GM21423 (cell line): Measurements from ENCODE around the gene SKIDA1.

Experiments
- ATAC-seq: cut with Tn5 transposase; IDR thresholded peaks from one replicate; pipeline ENCODE4 v1.9.1; 2021; ENCODE audit warnings: mild to moderate bottlenecking, moderate library complexity; ENCODE audit not compliant: unreplicated experiment

Gene SKIDA1

DNA sequence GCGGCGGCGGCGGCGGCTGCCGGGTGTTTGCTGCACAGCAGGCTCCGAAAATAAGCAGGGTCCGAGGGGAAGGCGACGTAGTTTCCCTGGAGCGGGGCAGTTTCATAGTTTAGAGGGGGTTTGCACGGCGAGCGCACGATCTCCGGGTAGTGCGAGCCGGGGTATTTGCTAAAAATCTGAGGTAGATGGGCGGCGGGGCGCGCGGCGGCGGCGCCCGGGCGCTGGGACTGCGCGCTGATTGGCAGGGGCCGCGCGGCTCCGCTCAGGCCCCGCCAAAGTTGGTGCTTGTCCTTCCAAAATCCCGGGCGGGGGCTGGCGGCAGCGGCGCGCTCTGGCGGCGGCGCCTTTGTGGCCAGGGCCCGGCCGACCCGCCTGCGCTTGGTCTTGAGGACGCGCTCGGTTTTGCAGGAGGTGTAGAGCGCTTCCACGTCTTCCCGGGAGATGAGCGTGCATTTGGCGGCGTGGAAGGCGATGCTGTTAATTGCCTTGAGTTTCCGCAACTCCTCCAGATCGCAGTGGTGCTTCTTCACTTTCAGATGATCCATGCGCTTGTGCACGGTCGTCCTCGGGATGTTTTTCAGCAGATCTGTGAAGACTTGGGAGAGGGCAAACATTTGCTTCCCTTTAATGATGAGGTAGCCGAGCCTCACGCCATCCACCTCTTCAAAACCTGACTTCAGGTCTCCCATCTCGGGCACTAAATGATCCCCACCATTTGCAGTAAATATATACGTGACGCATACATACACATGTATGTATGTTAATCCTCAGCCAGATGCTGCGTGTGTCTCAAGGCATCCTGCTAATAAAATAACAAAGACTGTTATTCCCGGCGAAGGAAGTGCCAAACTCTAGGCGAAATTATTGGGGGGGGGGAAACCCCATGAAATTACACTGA, 8.1 kb downstream of the SKIDA1 start:
- ATAC-seq, result peak; percentile 42

DNA sequence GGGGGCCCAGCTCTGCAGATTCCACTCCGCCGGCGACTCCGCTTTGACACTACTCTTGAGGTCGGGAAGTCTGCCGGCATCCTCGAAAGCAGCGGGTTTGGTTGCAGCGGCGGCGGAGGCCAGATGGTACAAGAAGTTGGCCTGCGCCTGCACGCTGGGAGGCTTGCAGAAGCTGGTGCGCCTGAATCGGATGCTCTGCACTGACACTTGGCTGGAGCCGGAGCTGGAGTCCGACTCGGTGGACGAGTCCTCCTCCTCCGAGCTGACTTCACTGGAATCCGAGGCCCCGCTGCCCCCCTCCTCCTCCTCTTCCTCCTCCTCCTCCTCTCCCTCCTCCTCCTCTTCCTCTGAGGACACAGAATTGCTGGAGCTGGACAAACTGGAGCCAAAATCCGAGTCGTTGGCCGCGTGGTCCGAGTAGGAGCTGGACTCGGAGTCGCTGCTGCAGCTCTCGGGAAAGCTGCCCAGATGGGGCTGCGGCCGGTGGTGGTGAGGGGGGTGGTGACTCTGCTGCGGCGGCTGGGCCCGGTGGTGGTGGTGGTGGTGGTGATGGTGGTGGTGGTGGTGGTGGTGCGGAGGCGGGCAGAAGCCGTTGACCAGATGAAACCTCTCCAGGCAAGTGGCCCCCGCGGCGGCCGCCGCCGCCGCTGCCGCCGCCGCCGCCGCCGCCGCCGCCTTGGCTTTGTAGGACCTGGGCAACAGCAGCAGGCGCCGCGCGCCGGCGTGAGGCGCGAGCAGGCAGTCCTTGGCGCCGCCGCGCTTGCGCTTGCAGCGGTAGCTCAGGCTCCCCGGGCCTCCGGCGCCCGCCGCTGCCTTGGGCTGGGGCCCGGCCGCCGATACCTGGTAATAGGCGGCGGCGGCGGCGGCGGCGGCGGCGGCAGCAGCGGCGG, 9.0 kb downstream of the SKIDA1 start:
- peak; percentile 57 for ATAC-seq

DNA sequence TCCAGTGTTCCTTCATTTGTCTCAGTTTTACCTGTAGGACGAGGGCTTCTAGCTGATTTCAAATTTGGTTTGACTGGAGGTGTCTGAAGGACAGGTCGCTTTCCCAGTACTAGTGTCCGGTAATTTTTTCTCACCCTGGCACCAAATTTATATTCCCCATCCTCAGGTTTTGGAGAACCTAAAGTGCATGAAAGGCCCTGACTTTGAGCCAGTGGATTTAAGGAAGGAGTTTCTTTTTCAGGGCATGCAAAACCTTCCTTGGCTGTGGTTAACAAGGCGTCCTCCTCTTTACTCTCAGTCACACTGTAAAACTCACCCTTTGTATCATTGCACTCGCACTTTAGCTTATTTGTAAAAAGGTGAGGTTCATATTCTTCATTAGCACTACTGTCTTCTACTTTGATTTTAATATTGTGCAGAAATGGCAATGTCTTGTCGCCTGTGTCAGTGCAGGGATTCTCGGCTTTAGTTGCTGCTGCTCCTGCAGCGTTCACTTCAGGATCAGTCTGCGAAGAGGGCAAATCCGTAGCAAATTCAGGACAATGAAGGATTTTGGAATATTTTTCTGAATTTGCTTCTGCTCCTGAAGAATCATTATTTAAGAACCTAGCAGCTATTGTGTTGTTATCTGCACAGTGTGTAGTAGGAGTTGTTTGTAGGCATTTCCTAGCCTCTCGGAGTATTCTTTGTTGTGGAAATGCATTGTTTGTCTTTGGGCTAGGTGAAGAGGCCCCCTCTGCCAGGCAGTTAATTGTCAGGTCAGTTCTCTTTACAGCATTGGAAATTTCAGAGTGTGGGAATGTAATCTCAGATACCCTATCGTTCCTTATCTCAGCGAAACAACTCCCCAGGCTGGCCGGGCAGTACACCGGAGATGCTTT, 9.9 kb downstream of the SKIDA1 start:
- ATAC-seq, result no peak

DNA sequence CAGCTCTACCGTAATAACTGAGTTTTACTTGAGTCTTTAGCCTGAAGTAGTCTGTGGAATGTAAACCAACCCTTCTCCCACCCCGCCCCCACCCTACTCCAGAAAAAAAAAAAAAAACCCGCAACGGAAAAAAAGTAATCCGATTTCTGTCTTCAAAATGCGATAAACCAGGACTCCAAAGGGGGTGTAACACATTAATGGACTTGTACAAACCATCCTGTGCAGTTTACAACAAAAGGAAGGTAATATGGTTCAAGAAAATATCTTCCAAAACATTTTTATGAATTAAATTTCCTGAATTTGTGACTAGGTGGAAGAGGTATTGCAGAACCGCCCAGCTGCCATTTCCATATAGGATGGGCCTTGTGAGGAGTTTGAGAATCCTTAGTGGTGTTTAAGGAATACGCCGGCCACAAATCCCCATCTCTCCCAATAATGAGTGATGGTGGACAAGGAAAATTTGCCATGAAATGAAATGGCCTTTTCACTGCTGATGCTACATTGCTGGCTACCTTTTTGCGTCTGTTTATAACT, 10.6 kb downstream of the SKIDA1 start:
- ATAC-seq, result no peak

DNA sequence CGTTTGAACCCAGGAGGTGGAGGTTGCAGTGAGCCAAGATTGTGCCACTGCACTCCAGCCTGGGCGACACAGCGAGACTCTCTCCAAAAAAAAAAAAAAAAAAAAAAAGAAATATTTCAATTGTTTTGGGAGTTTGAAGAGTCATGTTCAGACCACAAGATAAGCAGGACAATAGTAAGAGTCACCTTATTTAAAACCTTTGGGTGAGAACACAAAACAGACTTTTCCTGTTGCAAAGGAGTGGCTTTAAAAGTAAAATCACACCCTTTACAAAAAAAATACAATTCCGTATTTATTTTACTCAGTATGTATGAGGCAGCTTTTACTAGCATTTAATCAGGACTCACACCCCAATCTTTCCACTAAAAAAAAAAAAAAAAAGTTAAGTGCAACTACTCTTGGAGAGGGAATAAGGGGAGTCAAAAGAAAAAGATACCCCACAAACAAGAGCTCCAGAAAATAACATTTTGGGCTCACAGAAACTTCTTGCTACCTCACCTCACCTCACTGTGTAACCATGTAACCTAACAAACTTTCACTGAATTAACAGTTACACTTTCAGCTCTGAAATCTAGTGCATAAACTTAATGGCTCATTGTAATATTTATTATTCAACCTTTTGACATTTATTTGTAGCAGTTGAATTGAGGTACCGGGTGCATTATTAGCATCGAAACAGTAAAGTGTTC, 11.2 kb downstream of the SKIDA1 start:
- ATAC-seq, result no peak

DNA sequence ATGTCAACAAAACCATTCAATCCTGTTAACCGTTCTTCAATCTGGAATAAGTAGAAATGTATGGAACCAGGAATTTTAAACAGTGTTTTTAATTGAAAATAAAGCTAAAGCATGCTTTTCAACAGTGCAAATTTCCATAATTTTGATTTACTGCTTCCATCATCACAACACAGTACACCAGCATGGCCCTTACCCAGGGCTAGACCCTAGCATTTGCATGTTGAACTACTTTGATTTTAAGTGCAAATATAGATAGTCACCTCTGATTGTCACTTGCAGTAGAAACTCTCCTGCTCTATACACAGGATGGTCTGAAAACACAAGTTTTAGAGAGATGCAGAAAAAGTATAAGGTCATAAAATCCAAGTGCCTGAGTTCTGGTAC, 12.1 kb downstream of the SKIDA1 start:
- no peak for ATAC-seq

DNA sequence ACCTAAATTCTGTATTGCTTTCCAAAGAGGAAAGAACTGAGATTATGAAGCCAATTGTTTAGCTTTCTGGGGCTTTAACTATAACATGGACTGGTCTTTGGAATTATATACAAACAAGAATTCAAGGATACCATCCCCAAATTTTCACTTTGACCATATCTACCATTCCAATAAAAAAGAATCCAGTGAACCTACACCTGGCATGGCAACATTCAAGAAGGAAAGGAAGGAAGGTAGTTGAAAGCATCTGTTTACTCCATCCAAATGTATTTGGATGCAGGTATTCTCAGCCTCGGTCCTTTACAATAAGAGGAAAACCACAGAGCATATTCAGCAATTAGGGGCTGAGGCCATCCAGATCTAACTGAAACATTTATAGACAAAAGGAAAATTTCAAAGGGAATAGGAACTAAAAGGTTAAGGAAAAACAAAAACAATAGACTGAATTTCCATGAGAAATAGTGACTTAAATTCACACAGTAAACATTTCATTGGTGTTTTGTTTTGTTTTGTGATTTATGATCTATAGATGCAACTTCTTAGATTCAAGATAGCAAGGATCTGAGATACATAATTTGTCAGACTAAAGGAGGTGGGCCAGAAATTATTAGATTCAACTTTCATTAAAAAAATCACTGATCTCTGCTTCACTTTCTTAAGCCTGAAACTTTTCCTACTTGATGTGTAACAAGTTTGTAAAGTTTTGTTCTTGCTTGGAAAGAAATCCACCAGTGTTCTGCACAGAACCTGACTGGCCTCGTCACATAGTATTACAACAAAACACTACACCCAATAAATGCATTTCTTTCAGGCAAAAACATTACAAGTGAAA, 12.7 kb downstream of the SKIDA1 start:
- no peak for ATAC-seq

DNA sequence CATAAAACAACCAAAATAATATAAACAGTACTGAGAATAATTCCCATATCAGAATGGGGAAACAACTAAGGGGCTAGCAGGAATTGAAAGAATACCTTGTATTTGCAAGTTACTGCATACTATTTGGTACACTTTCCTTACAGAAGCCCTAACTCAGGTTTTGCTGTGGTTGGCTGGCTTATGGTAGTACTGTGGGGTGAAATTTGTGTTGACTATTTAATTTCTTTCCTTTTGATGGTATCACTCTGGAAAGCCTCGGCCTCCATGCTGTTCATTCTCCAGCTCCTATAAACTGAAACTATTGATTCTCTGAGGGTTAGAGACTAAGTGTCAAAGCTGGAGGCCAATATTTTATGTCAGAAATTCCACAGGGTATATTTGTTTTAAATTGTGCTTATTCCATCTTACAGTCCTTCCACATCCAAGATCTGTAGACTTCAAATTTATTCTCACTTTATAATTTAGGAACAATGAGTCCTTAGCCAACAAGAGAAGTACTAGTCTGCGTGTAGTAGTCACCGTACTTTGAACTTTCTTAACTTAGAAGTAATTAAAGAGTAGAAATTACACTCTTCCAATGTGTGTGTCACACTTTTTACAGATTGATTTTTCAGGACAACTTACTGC, 13.4 kb downstream of the SKIDA1 start:
- ATAC-seq, result no peak

DNA sequence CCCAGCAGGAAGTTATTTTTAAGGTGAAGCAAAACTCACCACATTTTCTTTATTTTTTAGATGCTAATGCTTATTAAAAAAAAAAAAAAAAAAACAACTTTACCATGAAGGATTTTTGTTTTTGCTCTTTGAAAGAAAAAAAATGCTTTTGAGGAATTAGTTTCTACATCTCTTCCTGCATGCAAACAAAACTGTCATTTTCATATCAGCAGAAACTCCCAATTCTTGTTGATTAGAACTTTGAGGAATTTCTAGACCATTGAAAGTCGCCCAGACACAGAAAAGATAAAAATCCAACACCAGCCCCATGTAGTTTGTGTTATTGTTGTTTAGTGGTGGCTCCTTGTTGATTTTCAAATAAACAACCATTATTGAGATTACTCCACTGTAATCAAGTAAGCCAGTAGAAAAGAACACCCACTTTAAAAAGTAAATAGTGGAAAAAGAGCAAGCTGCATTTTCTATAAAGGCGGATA, 14.3 kb downstream of the SKIDA1 start:
- ATAC-seq, result no peak

DNA sequence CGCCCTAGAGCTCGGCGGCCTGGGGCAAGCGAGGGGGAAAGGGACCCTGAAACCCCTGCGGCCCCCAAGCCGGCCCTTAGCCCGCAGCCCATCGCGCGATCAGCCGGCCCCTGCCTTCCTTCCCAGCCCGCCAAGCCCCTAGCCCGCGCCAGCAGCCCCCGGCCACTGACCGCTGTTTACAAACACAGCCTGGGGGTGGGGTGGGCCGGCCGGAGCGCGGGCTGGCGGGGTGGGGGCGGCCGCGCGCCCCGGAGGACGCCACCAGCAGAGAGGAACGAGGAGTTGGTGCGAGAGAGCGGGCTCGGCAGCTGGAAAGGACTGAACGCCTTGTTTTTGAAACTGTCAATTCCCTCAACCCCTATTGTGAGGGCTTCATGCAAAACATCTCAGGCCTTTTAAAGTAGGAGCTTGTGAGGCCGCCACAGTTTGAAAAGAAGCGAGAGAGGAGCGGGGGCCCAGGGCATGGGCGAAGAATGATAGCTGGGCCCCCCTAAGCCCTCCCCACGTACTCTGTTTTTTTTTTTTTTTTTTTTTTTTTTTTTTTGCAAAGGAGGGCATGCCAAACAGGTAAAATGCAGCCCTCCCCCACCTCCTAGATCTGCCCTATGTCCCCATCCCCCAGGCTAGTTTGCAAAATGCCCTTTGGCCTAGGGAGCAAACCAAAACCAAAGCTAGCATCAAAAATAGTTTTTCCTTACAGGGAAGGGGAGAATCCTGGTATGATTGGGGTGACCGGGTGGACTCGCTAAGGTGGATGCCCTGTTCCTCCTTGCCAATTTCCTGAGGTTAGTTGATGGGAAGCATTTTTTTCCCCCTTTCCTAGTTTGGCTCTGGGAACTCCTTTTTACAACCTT, 15.0 kb downstream of the SKIDA1 start:
- ATAC-seq, result no peak

DNA sequence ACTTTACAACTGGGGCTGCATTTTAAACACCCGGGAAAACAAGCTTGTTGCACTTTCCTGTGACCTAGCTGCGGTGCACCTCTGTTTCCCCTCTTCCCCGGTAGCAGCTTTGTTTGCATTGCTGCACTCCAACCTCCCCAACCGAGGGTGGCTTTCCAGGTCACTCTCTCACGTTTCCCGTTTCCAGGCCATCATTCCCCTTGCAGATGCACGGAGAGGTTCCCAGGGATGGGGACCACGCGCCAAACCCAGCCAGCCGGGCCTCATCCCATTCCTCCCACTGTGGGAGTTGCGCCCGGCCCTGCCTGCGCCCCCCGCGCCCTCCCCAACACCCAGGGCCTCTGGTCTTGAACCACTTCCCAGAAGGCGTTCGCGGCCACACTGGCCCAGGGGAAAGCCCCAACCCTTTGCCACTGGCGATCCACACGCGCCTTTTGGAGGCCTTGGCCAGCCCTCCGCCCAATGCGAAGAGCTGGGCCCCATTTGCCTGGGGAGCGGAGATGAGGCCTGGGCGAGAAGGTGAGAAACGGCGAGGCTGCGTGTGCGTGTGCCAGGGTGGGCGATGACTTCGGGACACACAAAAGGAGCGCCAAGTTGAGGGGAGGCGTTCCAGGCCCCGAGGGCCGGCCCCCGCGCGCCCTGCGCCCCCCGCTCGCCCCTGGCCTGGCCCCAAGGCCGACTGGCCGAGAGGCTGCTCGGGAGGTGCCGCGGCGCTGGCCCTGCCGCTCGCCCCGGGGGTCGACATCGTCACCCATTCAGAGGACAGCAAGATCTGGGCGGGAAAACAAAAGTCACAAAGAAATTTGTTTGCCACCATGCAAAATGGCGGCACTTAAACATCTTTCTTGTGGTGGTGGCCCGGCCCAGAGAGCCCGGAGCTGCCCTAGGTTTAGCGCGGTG, 15.9 kb downstream of the SKIDA1 start:
- no peak for ATAC-seq

DNA sequence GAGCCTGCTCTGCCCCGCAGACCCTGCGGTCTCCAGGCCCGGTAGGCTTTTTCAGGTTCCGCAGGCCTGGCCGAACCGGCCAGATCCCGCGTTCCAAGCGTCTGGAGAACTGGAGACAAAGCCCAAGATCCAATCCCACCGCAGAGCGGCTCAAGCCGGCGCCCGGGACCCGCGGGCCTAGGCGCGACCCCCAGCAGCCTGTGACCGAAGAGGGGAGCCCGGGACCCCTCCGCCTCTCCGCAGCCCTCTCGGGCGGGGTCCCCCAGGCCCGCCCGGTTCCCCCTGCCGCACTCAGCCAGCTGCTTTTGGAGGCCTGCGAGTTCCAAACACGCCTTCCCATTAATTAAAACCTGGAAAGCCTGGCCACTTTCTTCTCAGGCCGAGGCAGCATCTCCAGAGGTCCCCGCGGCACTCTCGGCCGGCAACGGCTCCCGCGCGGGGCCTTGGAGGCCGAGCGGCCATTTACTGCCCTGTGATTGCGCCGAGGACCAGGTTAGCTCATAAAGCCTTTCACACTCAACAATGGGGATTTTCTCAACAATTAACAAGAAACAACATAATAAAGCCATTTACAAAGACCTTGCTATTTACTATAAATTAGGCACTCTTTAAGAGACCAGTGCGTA, 16.7 kb downstream of the SKIDA1 start:
- no peak for ATAC-seq

DNA sequence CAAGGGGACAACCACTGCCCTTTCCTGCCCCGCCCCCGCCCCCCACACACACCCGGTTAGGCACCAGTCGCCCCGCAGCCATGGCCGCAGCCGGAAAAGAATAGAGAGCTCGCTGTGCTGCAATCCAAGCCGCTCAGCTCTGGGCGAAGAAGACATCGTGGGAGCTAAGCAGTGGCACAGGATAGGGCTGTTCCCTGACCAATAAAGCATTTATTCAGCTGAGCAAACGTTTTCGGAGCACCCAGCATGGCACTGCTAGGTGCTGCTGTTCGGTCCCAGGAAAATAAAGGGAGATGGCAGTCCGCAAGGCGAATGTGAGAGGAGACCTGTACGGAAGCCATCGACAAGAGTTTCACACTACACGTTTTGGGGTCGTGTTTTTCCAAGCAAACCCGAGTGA, 18.3 kb downstream of the SKIDA1 start:
- no peak for ATAC-seq

DNA sequence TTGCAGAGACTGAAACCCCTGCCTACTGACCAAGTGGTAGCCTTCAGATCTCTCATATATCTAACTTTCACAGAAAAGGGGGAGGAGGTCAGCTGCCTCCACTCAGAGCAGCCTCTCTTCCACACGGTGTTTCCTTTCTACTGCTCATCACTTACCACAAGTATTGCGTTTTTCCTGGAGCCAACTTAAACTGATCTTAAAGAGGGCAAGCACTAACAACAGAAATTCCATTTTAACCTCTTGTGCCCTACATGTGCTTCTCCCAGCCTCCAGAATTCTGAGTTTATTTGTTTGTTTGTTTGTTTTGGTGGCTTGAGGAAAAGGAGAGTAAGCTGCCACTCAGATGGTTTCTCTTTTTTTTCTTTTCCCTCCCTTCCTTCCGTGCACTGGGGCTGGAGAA, 19.1 kb downstream of the SKIDA1 start:
- ATAC-seq, result no peak

DNA sequence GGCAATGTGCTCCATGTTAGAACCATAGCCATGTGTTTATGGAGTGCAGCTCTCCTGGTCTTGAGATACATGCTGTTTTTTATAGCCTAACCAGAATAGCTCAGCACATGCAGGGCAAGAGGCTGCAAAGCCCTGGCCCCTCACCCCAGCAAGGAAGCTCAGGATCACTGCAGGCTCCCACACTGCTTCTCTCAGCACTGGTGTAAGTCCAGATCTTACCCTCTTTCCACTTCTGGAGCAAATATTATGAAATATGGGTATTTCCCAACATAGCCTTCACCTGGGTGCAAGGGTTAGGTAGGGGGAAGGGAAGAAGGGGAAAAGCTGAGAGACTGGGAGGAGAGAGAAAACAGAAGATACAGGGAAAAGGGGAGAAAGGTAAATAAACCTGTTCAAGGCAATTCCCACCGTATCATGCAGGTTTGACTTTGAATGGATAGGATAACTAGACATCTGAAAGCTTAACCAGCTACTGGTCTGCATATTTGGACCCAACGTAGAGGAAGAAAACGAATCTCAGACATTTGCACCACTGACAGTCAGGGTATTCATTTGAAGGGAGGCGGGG, 19.7 kb downstream of the SKIDA1 start:
- no peak for ATAC-seq

DNA sequence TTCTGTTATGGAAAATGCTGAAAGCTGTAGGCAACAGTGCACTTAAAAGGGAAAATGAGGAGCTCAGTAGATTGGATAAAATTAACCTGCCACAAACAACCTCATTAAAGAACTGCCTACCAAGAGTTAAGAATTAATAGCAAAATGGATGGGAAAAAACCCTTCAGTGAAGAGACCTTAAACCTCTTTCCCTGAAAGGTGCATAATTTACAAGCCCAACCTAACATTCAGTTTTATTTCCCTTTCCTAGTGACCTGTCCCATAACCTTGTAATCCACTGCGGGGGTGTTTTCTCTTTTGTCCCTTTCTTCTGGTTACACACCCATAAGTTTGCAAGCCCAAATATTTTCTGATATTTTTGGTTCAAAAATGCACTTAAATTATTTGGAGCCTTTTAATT, 21.9 kb downstream of the SKIDA1 start:
- ATAC-seq, result no peak
